Measurements from ENCODE around the gene SPOCK2. TPM values are rescaled to one million over a fixed set of nuclear protein-coding genes. Genes with fewer than 3 reads are reported as not detected.

SPOCK2 gene
- total and polyA plus RNA-seq, 8 donors = 4.5 to 107 (median 8.7) TPM

DNA sequence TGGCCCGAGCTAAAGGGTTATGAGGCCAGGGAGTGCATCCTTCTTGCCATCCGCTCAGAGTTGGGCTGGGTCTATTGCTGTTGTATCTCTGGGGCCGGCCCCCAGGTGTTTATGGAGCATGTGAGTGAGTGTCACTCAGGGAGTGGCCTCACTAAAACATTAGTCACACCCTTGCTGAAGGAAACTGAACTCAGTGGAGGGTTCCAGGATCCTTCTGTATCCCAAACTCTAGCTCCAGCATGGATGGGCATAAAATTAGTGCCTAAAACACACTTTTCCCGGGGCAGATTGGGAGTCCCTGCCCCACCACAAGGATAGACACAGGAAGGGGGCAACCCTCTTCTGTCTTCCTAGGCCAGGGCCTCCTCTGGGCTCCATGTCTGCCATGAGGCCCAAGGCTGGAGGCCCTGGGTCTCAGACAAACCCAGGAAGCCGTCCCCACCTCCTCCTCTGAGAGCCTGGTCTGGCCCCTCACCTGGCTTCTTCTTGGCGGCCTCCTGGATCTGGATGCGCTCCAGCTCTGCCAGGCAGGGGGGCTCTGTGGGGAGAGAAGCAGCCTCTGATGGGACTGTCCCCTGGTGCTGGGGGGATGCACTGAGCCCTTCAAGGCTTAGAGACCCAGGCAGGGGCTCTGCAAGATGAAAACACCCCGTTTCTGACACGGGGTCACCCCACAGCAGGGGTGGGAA lies 24.5 kb downstream of the SPOCK2 start:
- DNase-seq (no peak), ATAC-seq (no peak)
- H3K9me3 ChIP-seq = no peaks in the 10 kb centered on the region
- peaks cover 0 to 4% of the 10 kb centered on the region in 2 donors for H3K36me3 ChIP-seq
- intact Hi-C loops (cut with DNase I) = no loop called here
- H3K4me3 ChIP-seq = no peak overlapping the region
- H3K4me1 ChIP-seq = no peaks in the 10 kb centered on the region
- H3K27me3 ChIP-seq = no peaks in the 10 kb centered on the region
- TF ChIP-seq, protein P1, sequence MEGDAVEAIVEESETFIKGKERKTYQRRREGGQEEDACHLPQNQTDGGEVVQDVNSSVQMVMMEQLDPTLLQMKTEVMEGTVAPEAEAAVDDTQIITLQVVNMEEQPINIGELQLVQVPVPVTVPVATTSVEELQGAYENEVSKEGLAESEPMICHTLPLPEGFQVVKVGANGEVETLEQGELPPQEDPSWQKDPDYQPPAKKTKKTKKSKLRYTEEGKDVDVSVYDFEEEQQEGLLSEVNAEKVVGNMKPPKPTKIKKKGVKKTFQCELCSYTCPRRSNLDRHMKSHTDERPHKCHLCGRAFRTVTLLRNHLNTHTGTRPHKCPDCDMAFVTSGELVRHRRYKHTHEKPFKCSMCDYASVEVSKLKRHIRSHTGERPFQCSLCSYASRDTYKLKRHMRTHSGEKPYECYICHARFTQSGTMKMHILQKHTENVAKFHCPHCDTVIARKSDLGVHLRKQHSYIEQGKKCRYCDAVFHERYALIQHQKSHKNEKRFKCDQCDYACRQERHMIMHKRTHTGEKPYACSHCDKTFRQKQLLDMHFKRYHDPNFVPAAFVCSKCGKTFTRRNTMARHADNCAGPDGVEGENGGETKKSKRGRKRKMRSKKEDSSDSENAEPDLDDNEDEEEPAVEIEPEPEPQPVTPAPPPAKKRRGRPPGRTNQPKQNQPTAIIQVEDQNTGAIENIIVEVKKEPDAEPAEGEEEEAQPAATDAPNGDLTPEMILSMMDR (IDR thresholded peaks at IDR 0.05) = no peak
- H3K27ac ChIP-seq = no peak overlapping the region

DNA sequence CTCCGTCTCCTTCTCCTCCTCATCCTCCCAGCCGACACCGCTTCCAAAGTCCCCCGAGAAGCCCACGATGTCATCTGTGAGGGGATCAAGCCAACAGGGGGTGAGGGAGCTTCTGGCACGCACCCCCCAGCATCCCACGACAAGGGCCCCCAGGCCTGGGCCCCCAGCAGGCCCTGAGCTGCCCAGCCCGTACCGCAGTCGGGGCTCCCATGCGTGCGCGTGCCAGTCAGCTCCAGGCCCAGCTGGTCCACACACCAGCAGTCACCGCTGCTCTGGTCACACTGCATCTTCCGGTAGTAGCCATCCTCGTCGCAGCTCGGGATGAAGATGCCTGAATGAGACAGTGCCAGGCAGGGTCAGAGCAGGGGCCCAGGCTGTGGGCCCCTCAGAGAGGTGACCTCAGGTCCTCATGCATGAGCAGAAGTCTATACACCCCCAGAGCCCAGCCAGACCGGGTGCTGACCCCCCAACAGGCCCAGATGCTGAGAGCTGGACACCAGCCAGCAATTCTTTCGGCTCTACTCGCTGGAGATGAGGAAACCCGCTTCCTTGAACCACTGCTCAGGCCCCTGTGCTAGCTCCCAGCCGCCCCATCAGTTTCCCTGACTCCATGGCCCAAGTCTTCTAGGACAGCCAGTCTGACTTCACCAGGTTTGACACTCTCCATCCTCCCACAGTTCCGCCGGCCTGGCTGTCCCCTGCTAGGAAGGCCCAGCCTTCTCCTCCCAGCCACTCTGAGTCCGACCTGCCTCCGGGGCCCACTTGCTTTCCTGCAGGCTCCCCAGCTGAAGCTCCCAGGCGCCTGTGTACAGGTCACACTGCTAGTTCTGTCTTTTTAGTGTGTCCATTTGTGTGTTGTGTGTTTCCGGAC lies 25.3 kb downstream of the SPOCK2 start:
- Histone ChIP-seq H3K27ac (no peak overlapping the region), H3K36me3 (peaks cover 0 to 4% of the 10 kb centered on the region in 2 donors), H3K27me3 (no peaks in the 10 kb centered on the region), H3K4me3 (no peak overlapping the region), H3K4me1 (no peaks in the 10 kb centered on the region), H3K9me3 (no peaks in the 10 kb centered on the region)
- intact Hi-C loops (cut with DNase I) = no loop called here
- no peak for ATAC-seq
- DNase-seq = no peak
- TF ChIP-seq, protein P1 (IDR thresholded peaks at IDR 0.05) = no peak

DNA sequence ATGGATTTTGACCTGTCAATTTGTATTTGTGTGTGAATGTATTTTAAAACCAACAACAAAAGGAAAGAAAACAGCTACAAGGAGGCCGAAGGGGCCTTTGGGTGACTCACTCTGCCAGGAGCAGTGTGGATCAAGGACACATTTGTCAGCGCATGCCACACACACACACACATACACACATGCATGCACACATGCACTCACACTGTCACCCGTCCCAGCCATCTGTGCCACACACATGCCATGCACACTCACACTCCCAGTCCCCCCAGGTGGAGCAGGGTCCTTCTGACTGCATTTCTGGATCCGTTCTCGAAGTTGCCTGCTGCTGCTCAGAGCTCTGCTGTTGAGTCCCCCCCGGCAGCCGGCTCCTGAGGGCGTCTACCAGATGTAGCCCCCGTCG lies 26.0 kb downstream of the SPOCK2 start:
- H3K36me3 ChIP-seq = peaks cover 0 to 4% of the 10 kb centered on the region in 2 donors
- no peak overlapping the region for H3K4me3 ChIP-seq
- DNase-seq (no peak), ATAC-seq (no peak)
- intact Hi-C loops (cut with DNase I) = no loop called here
- H3K27ac ChIP-seq = no peak overlapping the region
- H3K9me3 ChIP-seq = no peaks in the 10 kb centered on the region
- H3K27me3 ChIP-seq = no peaks in the 10 kb centered on the region
- H3K4me1 ChIP-seq = no peaks in the 10 kb centered on the region
- TF ChIP-seq, protein P1 (IDR thresholded peaks at IDR 0.05) = no peak

DNA sequence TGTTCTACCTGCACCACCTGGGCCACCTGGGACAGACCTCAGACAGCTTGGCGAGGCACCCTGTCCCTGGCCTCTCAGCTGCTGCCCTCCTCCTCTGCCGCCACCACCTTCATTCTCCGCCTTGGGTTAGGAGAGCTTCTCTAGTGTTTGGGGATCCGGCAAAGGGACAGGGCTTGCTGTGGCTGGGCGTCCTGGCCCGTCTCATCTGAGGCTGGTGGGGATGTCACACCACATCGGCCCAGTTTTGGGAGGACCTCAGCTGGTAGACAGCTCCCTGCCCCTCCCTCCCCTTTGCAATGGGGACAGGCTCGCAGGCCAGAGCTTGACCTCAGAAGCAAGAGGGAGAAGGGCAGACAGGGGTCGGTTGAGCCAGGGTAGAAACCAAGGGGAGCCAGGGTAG lies 26.4 kb downstream of the SPOCK2 start:
- TF ChIP-seq, protein P1 (IDR thresholded peaks at IDR 0.05) = no peak
- H3K27ac ChIP-seq = no peak overlapping the region
- H3K4me3 ChIP-seq = no peak overlapping the region
- peaks cover 0 to 4% of the 10 kb centered on the region in 2 donors for H3K36me3 ChIP-seq
- no peak for ATAC-seq
- H3K4me1 ChIP-seq = no peaks in the 10 kb centered on the region
- intact Hi-C loops (cut with DNase I) = no loop called here
- H3K9me3 ChIP-seq = no peaks in the 10 kb centered on the region
- no peak for DNase-seq
- H3K27me3 ChIP-seq = no peaks in the 10 kb centered on the region

DNA sequence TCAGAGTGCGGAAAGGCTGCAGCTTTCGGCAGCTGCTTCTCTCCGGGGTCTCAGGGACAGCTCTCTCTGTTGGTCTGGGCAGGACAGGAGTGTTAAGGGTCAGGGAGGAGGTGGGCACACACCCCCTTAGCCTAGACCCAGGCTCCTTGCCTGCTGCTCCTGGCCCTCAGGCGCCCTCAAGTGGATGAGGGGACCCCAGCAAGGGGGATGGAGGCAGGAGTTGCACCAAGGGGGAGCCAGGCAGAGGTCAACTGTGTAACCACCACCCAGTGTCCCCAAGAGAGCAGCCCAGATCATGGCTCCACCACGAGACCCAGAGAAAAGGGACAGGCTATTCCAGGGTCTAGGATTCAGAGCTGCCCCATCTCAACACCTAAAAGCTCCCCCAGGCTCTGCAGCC lies 26.9 kb downstream of the SPOCK2 start:
- ATAC-seq (no peak), DNase-seq (no peak)
- H3K4me3 ChIP-seq = no peak overlapping the region
- no peaks in the 10 kb centered on the region for H3K4me1 ChIP-seq
- TF ChIP-seq, protein P1 (IDR thresholded peaks at IDR 0.05) = no peak
- peaks cover 0 to 4% of the 10 kb centered on the region in 2 donors for H3K36me3 ChIP-seq
- intact Hi-C loops (cut with DNase I) = no loop called here
- H3K27ac ChIP-seq = no peak overlapping the region
- H3K27me3 ChIP-seq = no peaks in the 10 kb centered on the region
- no peaks in the 10 kb centered on the region for H3K9me3 ChIP-seq

Measured in left lung (tissue), 10 donors.